Measurements from ENCODE around the gene INTS11.

The INTS11 gene

DNA sequence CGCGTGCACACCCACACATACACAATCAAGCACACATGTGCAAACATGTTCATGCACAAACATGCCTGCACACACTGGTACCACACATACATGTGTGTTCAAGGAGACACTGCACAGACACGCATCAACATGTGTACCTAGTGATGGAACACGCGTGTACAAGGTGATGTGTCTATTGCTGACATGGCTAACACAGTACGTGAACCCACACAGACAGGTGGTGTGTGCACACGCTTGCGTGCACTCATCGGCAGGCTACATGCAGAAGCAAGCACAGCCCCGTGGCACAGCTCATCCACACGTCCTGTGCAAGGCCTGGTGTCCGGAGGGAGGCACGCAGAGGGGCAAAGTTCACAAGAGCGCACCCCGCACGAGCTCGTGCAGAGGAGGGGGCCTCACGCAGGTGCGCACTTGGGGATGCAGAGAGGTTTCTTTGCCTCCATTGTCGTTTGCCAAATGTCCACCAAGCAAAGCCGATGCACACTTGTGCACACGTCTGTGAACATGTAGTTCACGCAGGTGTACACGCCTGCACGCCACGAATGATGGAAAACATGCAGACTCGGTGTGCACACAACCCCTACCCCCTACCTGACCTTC lies 17.7 kb downstream of the INTS11 start:
- Histone ChIP-seq H3K27ac (peak overlapping the region; percentile 89 to 98), H3K4me3 (peak overlapping the region; percentile 81)
- no peak for DNase-seq (ENCODE audit: low spot score)
- no peak for TF ChIP-seq CTCF (IDR thresholded peaks at IDR 0.05)

GRCh38 chr1:1306070-1306660 lies 18.3 kb downstream of the INTS11 start:
- DNase-seq (ENCODE audit: low spot score) = no peak
- peak overlapping the region; percentile 81 for H3K4me3 ChIP-seq
- H3K27ac ChIP-seq = peak overlapping the region; percentile 35 to 73
- TF ChIP-seq CTCF (IDR thresholded peaks at IDR 0.05) = no peak

GRCh38 chr1:1305300-1306069 lies 19.0 kb downstream of the INTS11 start:
- Histone ChIP-seq H3K27ac (peak overlapping the region; percentile 35 to 73), H3K4me3 (peak overlapping the region; percentile 81)
- no peak for DNase-seq (ENCODE audit: low spot score)
- TF ChIP-seq CTCF (IDR thresholded peaks at IDR 0.05) = no peak

- no peak for TF ChIP-seq CTCF (IDR thresholded peaks at IDR 0.05)
- no peak for DNase-seq (ENCODE audit: low spot score)
- peak overlapping the region; percentile 81 for H3K4me3 ChIP-seq
- peak overlapping the region; percentile 35 to 73 for H3K27ac ChIP-seq
Measured at GRCh38 chr1:1304331-1305299, 19.8 kb downstream of the INTS11 start.

DNA sequence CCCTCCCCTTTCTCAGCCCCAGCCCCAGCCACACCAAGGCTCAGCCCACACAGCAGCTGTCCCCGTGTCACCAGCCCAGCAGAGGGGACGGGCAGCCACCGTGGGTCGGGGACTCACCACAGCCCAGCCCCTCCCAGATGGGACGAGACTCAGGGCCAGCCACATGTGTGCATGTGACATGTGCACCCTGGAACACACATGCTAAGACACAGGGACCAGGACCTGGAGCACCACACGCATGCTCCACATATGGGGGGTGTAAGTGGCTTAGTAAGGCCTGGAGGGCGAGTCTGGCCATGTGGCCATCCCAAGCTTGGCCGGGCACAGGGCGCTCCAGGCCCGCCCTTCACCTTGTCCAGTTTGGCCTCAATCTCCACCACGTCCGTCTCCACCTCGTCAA lies 20.7 kb downstream of the INTS11 start:
- DNase-seq (ENCODE audit: low spot score) = no peak
- TF ChIP-seq CTCF (IDR thresholded peaks at IDR 0.05) = no peak
- peak overlapping the region in 1 of 2 donors; percentile 73 for H3K27ac ChIP-seq
- no peak overlapping the region for H3K4me3 ChIP-seq

- no peak overlapping the region for H3K4me3 ChIP-seq
- TF ChIP-seq CTCF (IDR thresholded peaks at IDR 0.05) = no peak
- no peak for DNase-seq (ENCODE audit: low spot score)
- no peak overlapping the region for H3K27ac ChIP-seq
Measured at GRCh38 chr1:1302951-1303509, 21.4 kb downstream of the INTS11 start.
